ENCODE measurements around the gene JDP2.

DNA sequence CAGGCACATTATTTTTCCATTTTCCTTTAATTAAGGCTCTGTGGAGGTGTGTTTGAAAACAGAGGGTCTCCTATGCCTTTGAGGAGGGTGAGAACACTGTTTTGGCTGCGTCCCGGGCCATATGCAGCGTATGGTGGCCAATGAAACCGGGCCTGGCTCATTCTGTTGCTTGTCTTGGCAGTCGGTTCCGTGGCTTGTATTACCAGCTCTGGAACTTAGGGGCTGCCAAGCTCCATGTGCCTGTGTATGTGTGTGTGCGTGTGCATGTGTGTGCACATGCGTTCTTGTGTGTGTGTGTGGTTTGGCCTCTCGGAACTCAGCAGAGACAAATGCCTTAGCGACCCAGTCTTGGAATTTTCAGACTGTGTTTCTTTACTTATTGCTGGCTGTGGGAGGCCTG, 2.7 kb downstream of the JDP2 start:
- TF ChIP-seq, protein P1, sequence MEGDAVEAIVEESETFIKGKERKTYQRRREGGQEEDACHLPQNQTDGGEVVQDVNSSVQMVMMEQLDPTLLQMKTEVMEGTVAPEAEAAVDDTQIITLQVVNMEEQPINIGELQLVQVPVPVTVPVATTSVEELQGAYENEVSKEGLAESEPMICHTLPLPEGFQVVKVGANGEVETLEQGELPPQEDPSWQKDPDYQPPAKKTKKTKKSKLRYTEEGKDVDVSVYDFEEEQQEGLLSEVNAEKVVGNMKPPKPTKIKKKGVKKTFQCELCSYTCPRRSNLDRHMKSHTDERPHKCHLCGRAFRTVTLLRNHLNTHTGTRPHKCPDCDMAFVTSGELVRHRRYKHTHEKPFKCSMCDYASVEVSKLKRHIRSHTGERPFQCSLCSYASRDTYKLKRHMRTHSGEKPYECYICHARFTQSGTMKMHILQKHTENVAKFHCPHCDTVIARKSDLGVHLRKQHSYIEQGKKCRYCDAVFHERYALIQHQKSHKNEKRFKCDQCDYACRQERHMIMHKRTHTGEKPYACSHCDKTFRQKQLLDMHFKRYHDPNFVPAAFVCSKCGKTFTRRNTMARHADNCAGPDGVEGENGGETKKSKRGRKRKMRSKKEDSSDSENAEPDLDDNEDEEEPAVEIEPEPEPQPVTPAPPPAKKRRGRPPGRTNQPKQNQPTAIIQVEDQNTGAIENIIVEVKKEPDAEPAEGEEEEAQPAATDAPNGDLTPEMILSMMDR (IDR thresholded peaks at IDR 0.05): no peak
- TF ChIP-seq POLR2A (IDR thresholded peaks at IDR 0.05): no peak
